ENCODE data around the gene BLACAT1. TPM values are rescaled to one million over a fixed set of nuclear protein-coding genes. Genes with fewer than 3 reads are reported as not detected.

Gene BLACAT1
- under 1 TPM in 1 of 2 donors, not detected in 1; 0.16 TPM for total RNA-seq
- long read RNA-seq = 0 reads

DNA sequence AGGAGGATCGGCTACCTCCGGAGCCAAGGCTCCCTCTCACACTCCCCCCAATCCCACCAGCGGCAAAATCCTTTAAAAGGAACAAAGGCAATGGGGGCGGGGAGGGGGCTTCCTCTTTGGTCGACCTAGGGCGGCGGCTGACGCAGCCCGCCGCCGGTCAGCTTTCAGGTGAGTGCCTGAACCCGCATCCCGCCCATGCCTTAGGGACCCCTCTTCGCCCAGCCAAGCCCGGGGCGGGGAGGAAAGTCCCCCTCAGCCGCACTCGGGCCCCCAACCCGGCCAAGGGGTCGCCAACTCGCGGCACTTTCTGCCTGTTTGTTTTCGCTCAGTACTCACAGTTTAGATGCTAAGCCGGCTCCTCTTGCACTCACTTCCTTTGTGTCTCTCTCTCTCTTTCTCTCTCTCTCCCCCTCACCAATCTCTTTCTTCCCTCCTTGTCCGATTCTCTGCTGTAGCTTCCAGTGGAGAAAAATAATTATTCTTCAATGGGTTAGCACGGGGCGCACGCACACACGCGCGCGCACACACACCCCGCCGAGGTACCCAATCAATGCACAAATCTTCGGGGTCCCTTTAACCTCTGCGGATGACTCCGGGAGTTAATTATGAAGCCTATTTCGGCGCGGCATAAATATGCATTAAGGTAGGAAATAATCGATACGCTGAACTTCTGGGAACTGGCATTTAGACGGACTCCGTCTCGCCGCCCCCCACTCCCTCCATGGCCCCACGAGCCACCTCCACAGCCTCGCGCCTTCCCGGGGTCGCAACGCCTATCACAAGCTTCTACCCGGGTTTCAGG lies at the start of gene BLACAT1:
Gene BLACAT1, minus strand, starts transcription at position 465 of the 802 bp plus-strand sequence.
- ATAC-seq (no peak), DNase-seq (no peak)
- intact Hi-C loops (cut with DNase I) = no loop called here

DNA sequence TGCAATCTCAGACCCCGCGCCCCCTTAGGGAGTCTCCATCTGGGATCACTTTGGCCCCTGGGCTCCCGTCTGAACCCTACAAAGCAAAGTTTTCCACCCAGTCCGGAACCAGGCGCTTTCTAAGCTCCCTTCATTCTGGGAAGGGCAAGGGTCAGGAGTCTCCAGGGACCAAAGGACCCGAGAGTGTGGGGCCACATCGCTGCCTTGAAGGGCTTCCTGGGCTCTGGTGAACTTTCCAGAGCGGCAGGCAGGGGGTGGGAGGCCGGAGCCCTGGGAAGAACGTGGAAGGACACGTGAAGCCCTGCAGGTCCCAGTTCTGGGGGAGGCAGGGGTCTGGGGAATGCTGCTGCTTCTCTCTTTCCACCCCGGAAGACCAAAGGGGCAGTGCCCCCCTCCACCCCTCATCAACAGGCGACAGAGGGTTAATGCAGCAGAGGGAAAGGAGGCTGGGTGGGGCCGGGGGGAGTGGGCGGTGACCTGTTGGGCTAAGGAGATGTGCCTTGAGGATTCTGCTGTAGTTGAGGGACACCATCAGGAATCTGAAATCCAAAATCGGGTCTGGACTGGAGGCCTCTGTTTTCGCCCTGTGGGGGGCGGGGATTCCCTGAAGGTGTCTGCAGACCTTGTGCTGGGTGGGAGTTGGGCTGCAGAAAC lies 49.4 kb upstream of the BLACAT1 start:
- intact Hi-C loops (cut with DNase I) = no loop called here
- ATAC-seq (peak; percentile 9 to 21), DNase-seq (no peak)

GRCh38 chr1:205504311-205505075 lies 48.6 kb upstream of the BLACAT1 start, which contains the start of gene CDK18:
Gene CDK18 (plus strand): TSS chr1:205504669. CDS start chr1:205523168, 18,499 bp downstream.
- DNase-seq = peak; percentile 82
- intact Hi-C loops (cut with DNase I) = no loop called here
- ATAC-seq = peak; percentile 81 to 89

GRCh38 chr1:205502992-205503391 lies 47.1 kb upstream of the BLACAT1 start:
- intact Hi-C loops (cut with DNase I) = no loop called here
- DNase-seq (no peak), ATAC-seq (no peak)

GRCh38 chr1:205502111-205502810 lies 46.4 kb upstream of the BLACAT1 start:
- ATAC-seq (no peak), DNase-seq (no peak)
- intact Hi-C loops (cut with DNase I) = no loop called here

GRCh38 chr1:205500240-205501233 lies 44.7 kb upstream of the BLACAT1 start:
- ATAC-seq (peak in 1 of 2 donors; percentile 37), DNase-seq (no peak)
- intact Hi-C loops (cut with DNase I) = no loop called here

DNA sequence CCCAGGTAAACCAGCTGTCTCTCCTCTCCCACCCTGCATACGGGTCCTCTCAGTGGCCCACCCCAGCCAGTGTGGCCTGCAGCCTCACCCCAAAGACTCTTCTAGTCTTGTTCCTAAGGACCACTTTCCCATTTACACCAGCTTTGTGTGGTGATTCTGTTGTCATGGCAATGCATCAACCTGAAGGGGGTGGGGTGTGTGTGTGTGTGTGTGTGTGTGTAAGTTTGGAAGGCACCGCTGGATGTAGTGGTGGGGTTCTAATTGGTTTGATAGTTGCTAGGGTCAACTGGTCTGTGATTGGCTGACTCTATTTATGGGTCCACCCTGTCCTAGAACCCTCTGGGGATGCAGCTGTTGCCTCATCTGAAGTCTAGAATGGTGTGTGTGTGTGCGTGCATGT lies 43.9 kb upstream of the BLACAT1 start:
- no peak for DNase-seq
- ATAC-seq = no peak
- intact Hi-C loops (cut with DNase I) = no loop called here

- intact Hi-C loops (cut with DNase I) = no loop called here
- no peak for ATAC-seq
- DNase-seq = no peak
These were observed 41.5 kb upstream of the BLACAT1 start for GRCh38 chr1:205497351-205497750.

- ATAC-seq (no peak), DNase-seq (no peak)
- intact Hi-C loops (cut with DNase I) = no loop called here
These were observed 40.8 kb upstream of the BLACAT1 start for GRCh38 chr1:205496661-205497060.

GRCh38 chr1:205495237-205495823 lies 39.5 kb upstream of the BLACAT1 start:
- DNase-seq (peak; percentile 55), ATAC-seq (peak; percentile 53 to 86)
- intact Hi-C loops (cut with DNase I) = no loop called here

DNA sequence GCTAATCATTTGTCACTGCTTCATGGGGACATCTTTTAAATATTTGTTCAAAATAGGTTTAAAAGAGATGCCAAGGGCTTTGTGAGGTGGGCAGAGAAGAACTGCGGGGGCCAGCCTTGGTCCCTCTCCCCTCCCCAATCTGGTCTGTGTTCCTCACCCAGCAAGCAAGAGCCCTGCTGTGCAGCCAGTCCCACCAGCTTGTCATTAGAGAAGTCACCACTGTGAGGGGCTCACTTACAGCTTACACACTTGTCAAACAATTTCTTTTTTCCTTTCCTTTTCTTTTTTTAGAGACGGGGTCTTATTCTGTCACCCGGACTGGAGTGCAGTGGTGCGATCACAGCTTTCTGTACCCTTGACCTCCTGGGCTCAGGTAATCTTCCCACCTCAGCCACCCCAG lies 38.3 kb upstream of the BLACAT1 start:
- peak in 1 of 2 donors; percentile 31 for ATAC-seq
- intact Hi-C loops (cut with DNase I) = no loop called here
- no peak for DNase-seq

GRCh38 chr1:205493241-205494085 lies 37.6 kb upstream of the BLACAT1 start:
- intact Hi-C loops (cut with DNase I) = no loop called here
- peak; percentile 57 for DNase-seq
- peak; percentile 60 to 93 for ATAC-seq

DNA sequence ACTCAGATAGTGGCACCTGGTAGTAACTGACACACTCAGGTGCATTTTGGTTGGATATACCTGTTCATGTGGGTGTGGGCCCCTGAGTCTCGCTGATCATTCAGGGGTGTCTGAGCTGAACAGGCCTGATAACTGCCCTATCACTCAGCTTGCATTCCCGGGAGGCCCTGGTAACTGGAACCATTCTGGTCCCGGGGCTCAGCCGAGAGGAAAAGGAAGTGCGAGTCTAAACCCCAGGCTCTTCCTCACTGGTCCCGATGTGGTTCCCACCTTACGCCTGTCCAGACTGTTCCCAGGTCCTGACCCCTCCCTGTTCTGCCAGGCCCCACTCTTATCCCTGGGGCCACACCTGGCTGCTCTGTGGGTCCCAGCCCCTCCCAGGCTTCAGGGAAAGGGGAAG lies 36.9 kb upstream of the BLACAT1 start:
- DNase-seq (no peak), ATAC-seq (peak in 1 of 2 donors; percentile 6)
- intact Hi-C loops (cut with DNase I) = no loop called here

DNA sequence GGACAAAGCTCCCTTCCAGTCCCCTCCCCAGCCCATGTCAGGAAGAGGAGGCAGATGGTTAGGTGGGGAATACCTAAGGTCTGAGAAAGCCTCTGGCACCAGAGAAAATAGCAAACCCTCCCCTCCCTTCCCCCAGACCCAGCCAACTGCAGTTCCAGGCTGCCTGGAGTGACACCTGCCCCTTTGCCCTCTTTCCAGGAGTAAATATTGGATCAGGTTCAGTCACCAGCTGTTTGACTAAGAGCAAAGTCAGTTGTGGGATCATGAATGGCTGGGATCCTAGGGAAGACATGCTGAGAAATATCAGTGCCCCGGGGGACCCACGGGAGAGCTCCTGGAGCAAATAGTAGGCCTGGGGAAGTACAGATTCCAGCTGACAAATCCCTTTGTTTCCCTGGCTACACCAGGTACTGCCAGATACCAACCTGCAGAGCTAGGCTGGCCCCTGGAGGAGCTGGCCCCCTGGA lies 36.4 kb upstream of the BLACAT1 start:
- intact Hi-C loops (cut with DNase I) = no loop called here
- ATAC-seq (no peak), DNase-seq (no peak)

- intact Hi-C loops (cut with DNase I) = no loop called here
- ATAC-seq = no peak
These were observed 35.9 kb upstream of the BLACAT1 start for GRCh38 chr1:205491794-205492193.

GRCh38 chr1:205488074-205488723 lies 32.4 kb upstream of the BLACAT1 start:
- intact Hi-C loops (cut with DNase I) = loop anchor here (1.0 to 5.0 kb wide), 3 partner anchors 34 to 91 kb away; no protein-coding TSS in a partner anchor
- ATAC-seq = peak; percentile 71 to 75
- peak; percentile 48 for DNase-seq

More at GRCh38 chr1:205491794-205492193, 35.9 kb upstream of the BLACAT1 start:
- no peak for DNase-seq
